ENCODE data around the gene SOD2. TPM values are rescaled to one million over a fixed set of nuclear protein-coding genes. Genes with fewer than 3 reads are reported as not detected.

The SOD2 gene
- polyA plus RNA-seq, 1 of the 3 experiments (the other 2 are of a cell fraction), result 26.8 TPM

DNA sequence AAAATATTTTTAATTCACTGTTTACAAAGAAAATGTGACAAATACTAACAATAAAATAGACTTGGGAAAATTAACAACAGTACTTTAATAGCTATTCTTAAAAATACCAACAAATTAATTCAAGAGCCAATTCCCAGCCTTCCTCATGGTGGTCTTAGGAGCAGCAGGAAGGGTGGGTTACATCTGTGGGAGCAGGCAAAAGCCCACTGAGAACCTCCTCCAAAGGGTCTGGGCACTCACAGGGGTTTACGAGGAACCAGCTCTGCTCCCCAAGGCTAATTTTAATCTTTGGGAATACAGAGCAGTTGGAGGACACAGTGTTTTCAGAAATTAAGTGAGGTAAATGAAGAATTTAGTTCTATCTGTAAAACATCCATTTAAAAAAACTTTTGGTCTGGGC is 10.2 kb downstream of the SOD2 start:
- ChIA-PET CTCF (interaction anchor here (1.0 to 3.7 kb wide), 3 partner anchors 10 to 430 kb away, joined by 3 to 24 read pairs (median 11); partner anchors contain the start of gene SOD2), POLR2A (no interaction called here)
- Histone ChIP-seq H2AFZ (ENCODE audit: low read depth) (no peak overlapping the region), H3K4me3 (ENCODE audit: low read depth in 2 of 2, low read length in 1 of 2) (no peak overlapping the region), H3K4me2 (no peak overlapping the region), H3K4me1 (ENCODE audit: control insufficient read depth in 1 of 2, insufficient read depth in 2 of 2, low read depth in 1 of 2, low read length in 1 of 2) (no peaks in the 10 kb centered on the region), H4K20me1 (ENCODE audit: insufficient read depth) (no peaks in the 10 kb centered on the region), H3K27me3 (ENCODE audit: insufficient read depth) (no peaks in the 10 kb centered on the region), H3K9me3 (no peaks in the 10 kb centered on the region), H3K9ac (no peak overlapping the region), H3K36me3 (replicated peaks in 1 of 2; ENCODE audit: control insufficient read depth in 1 of 2, insufficient read depth in 2 of 2, low read length in 1 of 2) (peaks cover 36 to 38% of the 10 kb centered on the region in 2 experiments), H3K27ac (ENCODE audit: low read depth in 2 of 2, low read length in 1 of 2) (no peak overlapping the region), H3F3A (replicated peaks; ENCODE audit: insufficient read depth) (peaks cover 9% of the 10 kb centered on the region), H3K9me2 (no peaks in the 10 kb centered on the region), H3K79me2 (ENCODE audit: insufficient read depth) (peaks cover 3% of the 10 kb centered on the region; the same call in 1 of the 2 replicates)
- DNase-seq, result no peak
- TF ChIP-seq FOXM1 (IDR thresholded peaks at IDR 0.05; ENCODE audit: low read depth) (no peak), EP300 (IDR thresholded peaks at IDR 0.05; ENCODE audit: borderline replicate concordance in 1 of 2, low read depth in 1 of 2, low read length in 1 of 2) (no peak), JUND (IDR thresholded peaks at IDR 0.05) (no peak), GABPA (IDR thresholded peaks at IDR 0.05; ENCODE audit: low read depth) (no peak), EZH2phosphoT487 (IDR thresholded peaks at IDR 0.05; ENCODE audit: borderline replicate concordance, low read depth) (no peak), MEF2A (IDR thresholded peaks at IDR 0.05; ENCODE audit: borderline replicate concordance, low read depth) (no peak), NFIC (IDR thresholded peaks at IDR 0.05; ENCODE audit: borderline replicate concordance) (no peak), CHD2 (IDR thresholded peaks at IDR 0.05; ENCODE audit: low read length, partially characterized antibody) (no peak), YY1 (IDR thresholded peaks at IDR 0.05; ENCODE audit: low read depth) (no peak), TEAD4 (IDR thresholded peaks at IDR 0.05; ENCODE audit: borderline replicate concordance, insufficient read depth) (no peak)
- TF ChIP-seq, protein P1, sequence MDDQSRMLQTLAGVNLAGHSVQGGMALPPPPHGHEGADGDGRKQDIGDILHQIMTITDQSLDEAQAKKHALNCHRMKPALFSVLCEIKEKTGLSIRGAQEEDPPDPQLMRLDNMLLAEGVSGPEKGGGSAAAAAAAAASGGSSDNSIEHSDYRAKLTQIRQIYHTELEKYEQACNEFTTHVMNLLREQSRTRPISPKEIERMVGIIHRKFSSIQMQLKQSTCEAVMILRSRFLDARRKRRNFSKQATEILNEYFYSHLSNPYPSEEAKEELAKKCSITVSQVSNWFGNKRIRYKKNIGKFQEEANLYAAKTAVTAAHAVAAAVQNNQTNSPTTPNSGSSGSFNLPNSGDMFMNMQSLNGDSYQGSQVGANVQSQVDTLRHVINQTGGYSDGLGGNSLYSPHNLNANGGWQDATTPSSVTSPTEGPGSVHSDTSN (IDR thresholded peaks at IDR 0.05), result no peak
- whole genome bisulfite sequencing (ENCODE audit: low lambda C conversion rate), result 90% methylated on average over 1 of the region's 1 CpG

DNA sequence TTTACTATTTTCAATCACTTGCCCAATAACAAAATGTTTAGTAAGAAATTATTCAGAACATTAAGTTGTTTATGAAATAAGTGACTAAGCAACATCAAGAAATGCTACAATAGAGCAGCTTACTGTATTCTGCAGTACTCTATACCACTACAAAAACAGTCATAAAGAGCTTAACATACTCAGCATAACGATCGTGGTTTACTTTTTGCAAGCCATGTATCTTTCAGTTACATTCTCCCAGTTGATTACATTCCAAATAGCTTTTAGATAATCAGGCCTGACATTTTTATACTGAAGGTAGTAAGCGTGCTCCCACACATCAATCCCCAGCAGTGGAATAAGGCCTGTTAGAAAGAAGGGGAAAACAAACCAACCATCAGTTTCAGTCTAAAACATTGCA is 10.7 kb downstream of the SOD2 start:
- H3F3A ChIP-seq (replicated peaks; ENCODE audit: insufficient read depth), result peaks cover 9% of the 10 kb centered on the region
- no peak overlapping the region for H3K4me3 ChIP-seq (ENCODE audit: low read depth in 2 of 2, low read length in 1 of 2)
- no peaks in the 10 kb centered on the region for H4K20me1 ChIP-seq (ENCODE audit: insufficient read depth)
- no peak overlapping the region for H3K27ac ChIP-seq (ENCODE audit: low read depth in 2 of 2, low read length in 1 of 2)
- 94% methylated on average over 3 of the region's 3 CpGs for WGBS (ENCODE audit: low lambda C conversion rate)
- peaks cover 33 to 38% of the 10 kb centered on the region in 2 experiments for H3K36me3 ChIP-seq (replicated peaks in 1 of 2; ENCODE audit: control insufficient read depth in 1 of 2, insufficient read depth in 2 of 2, low read length in 1 of 2)
- DNase-seq, result no peak
- ChIA-PET CTCF (interaction anchor here (1.0 to 3.7 kb wide), 3 partner anchors 10 to 429 kb away, joined by 3 to 24 read pairs (median 11); partner anchors contain the start of gene SOD2), POLR2A (no interaction called here)
- no peaks in the 10 kb centered on the region for H3K9me2 ChIP-seq
- H3K4me1 ChIP-seq (ENCODE audit: control insufficient read depth in 1 of 2, insufficient read depth in 2 of 2, low read depth in 1 of 2, low read length in 1 of 2), result no peaks in the 10 kb centered on the region
- H3K9me3 ChIP-seq, result no peaks in the 10 kb centered on the region
- TF ChIP-seq, protein P1 (IDR thresholded peaks at IDR 0.05), result no peak
- TF ChIP-seq, protein P2, sequence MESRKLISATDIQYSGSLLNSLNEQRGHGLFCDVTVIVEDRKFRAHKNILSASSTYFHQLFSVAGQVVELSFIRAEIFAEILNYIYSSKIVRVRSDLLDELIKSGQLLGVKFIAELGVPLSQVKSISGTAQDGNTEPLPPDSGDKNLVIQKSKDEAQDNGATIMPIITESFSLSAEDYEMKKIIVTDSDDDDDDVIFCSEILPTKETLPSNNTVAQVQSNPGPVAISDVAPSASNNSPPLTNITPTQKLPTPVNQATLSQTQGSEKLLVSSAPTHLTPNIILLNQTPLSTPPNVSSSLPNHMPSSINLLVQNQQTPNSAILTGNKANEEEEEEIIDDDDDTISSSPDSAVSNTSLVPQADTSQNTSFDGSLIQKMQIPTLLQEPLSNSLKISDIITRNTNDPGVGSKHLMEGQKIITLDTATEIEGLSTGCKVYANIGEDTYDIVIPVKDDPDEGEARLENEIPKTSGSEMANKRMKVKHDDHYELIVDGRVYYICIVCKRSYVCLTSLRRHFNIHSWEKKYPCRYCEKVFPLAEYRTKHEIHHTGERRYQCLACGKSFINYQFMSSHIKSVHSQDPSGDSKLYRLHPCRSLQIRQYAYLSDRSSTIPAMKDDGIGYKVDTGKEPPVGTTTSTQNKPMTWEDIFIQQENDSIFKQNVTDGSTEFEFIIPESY (IDR thresholded peaks at IDR 0.05; ENCODE audit: borderline replicate concordance, low read depth), result no peak
- TF ChIP-seq GABPA (IDR thresholded peaks at IDR 0.05; ENCODE audit: low read depth), result no peak
- TF ChIP-seq TEAD4 (IDR thresholded peaks at IDR 0.05; ENCODE audit: borderline replicate concordance, insufficient read depth), result no peak
- TF ChIP-seq RXRA (IDR thresholded peaks at IDR 0.05; ENCODE audit: borderline replicate concordance, low read depth), result no peak
- no peak for TF ChIP-seq EZH2phosphoT487 (IDR thresholded peaks at IDR 0.05; ENCODE audit: borderline replicate concordance, low read depth)
- no peak for TF ChIP-seq NFIC (IDR thresholded peaks at IDR 0.05; ENCODE audit: borderline replicate concordance)
- H3K4me2 ChIP-seq, result no peak overlapping the region
- H3K9ac ChIP-seq, result no peak overlapping the region
- H3K27me3 ChIP-seq (ENCODE audit: insufficient read depth), result no peaks in the 10 kb centered on the region
- peaks cover 3% of the 10 kb centered on the region; the same call in 1 of the 2 replicates for H3K79me2 ChIP-seq (ENCODE audit: insufficient read depth)
- no peak overlapping the region for H2AFZ ChIP-seq (ENCODE audit: low read depth)
